GM18498 (cell line): ENCODE data around the gene MZT1.

ENCODE experiments used
- ATAC-seq: cut with Tn5 transposase; IDR thresholded peaks from one replicate; pipeline ENCODE4 v1.9.1; 2021; ENCODE audit warnings: mild to moderate bottlenecking, moderate library complexity; ENCODE audit not compliant: unreplicated experiment

The MZT1 gene

DNA sequence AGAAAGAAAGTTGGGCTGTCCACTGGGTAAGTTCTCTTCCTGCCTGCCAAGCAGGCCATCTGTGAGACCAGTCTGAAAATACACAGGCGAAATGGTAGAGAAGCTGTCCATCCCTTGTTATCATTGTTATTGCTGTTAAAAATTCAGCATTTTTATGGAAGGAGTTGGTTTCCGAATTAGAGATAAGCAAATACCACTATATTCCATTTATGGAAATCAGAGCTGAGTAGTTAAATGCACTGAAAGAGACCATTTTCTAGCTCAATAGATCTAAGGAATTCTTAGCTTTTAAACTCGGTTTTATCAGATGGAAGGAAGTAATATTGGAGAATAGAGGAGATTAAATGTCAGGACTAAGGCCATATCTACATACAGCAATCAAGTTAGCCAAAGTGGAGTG, 40.7 kb downstream of the MZT1 start:
- no peak for ATAC-seq

DNA sequence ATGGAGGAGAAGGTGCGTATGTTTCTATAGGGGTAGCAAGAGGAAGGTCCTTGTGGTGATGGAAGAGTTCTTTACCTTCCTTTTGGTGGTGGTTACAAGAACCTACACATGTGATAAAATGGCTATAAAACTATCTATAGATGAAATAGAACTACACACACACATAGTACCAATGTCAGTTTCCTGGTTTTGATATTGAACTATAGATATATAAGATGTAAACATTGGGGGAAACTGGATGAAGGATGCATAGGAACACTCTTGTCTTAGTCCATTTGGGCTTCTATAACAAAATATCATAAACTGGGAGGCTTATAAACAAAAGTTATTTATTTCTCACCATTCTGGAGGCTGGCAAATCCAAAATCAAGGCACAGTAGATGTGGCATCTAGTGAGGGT, 47.1 kb downstream of the MZT1 start:
- ATAC-seq: no peak

DNA sequence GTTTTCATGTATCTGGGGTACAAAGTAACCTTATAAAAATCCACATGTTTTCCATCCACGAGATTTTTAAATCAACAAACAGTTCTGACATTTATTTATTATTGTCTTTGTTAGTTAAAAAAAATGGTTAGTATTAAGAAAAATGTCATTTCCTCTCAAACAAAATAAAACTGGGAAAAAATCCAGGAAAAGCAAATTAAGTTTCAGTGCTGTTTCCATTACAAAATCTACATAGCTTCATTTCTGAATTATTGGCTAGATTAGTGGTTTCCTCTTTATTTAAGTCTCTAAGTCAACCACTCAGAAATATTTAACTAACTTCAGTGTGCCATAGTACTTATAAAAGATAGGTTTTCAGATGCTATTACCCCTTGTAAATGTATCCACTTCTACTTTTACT, 49.1 kb downstream of the MZT1 start:
- no peak for ATAC-seq

DNA sequence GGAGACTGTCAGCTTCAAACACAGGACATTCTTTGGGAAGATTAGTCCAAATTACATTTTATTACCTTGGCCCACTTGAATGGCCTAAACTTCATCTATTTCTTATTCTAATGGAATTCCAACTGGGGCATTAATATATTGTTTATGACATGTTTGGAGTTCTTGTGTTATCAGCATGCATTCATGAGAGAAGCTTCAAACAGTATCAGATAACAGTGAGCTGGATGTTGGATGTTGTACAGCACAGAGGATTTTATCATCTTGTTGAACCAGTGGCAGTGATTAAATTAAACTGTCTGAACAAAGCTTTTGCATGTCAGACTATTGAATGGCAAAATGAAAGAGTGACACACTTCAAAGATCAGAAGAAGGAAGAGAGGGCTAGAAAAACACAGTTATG, 50.0 kb downstream of the MZT1 start:
- ATAC-seq: no peak

DNA sequence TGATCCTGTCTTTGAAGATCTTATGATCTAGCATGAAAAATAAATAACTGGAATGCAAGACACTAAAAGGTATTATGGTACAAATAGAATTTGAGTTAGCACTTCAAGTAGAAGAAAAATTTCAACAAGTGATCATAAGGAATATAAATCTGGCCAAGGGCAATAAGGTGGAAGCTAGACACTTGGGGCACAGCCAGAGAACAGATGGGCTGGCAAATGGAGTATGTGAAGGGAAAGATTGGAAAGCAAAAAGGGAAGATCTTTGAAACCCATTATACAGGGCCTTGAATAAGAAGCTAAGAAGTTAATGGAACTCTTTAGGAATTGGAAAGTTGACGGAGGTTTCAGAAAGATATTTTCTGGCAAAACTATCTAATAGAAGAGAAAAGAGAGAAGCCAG, 61.0 kb downstream of the MZT1 start:
- ATAC-seq: no peak

DNA sequence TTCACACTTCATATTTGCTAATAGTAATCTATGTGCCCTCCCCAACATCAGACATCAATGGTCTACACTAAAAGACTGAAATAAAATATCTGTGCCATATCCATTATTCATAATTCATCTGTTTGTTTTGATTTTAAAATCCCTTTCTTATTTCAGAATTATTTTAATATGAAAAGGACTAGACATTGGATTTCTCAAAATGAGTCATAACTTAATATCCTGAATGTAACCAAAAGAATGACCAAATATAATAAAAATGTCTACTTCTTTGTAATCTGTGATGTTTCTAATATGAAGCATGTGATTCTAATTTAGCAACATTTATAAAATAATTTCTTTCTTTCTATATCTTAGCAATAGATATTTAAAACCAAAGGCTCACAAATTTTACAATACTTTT, 64.9 kb downstream of the MZT1 start:
- no peak for ATAC-seq
